Endothelial cell of umbilical vein (primary cell): Measurements from ENCODE around the gene TDRKH. TPM values are rescaled to one million over a fixed set of nuclear protein-coding genes. Genes with fewer than 3 reads are reported as not detected.

Experiments used
- BruUV-seq: library from RNA; stranded (reverse); fragments of 400-500 nt; replicated peaks from 2 replicates; lab custom pipeline; 2021; lab: Mats Ljungman, UMichigan
- CTCF ChIA-PET: fragments of 300-600, 350-600 bp; sonication (Branson Sonifier 250); formaldehyde crosslinking; loops from one replicate; lab custom pipeline; 2021; ENCODE audit warnings: antibody characterized with exemption, inconsistent platforms; lab: Charles Lee
- POLR2A ChIA-PET: fragments of 300-600, 350-600 bp; sonication (Branson Sonifier 250); formaldehyde crosslinking; loops from one replicate; lab custom pipeline; 2021; ENCODE audit warnings: antibody characterized with exemption, inconsistent platforms; lab: Charles Lee
- DNase-seq: peaks from one replicate; pipeline ENCODE4 v3.0.0-alpha.2; 2011; ENCODE audit warnings: low read depth, low spot score
- FAIRE-seq: peaks from 2 replicates; lab custom pipeline; 2011; peaks lifted over from hg19 to GRCh38; lab: Jason Lieb, UNC
- H2AFZ ChIP-seq: 2 replicates; pipeline ENCODE4 v1.6.0; 2012; ENCODE audit warnings: low read depth, low read length, control low read depth, inconsistent platforms
- H3K27ac ChIP-seq: 2 replicates; pipeline ENCODE4 v1.5.1; 2011; ENCODE audit warnings: low read depth, mild to moderate bottlenecking, control low read depth, low read length, moderate library complexity; ENCODE audit not compliant: insufficient read depth
- H3K27me3 ChIP-seq, 2 experiments: 2 replicates each; pipeline versions ENCODE4 v1.6.0 to v1.6.1; 2011; ENCODE audit warnings: low read length in 2 of 2, mixed read lengths in 1 of 2; ENCODE audit not compliant: control insufficient read depth in 2 of 2, insufficient read depth in 2 of 2
- H3K36me3 ChIP-seq, 2 experiments: 2 replicates in 1 of 2; 3 replicates in 1 of 2; pipeline ENCODE4 v1.5.1; 2011; ENCODE audit warnings: low read length in 2 of 2, mild to moderate bottlenecking in 1 of 2, moderate library complexity in 1 of 2; ENCODE audit not compliant: control insufficient read depth in 2 of 2, insufficient read depth in 2 of 2; ENCODE audit errors: extremely low read depth in 1 of 2
- H3K4me1 ChIP-seq: 3 replicates; pipeline ENCODE4 v1.5.1; 2011; ENCODE audit warnings: mild to moderate bottlenecking, low read length; ENCODE audit not compliant: control insufficient read depth, insufficient read depth; ENCODE audit errors: extremely low read depth
- H3K4me2 ChIP-seq: 2 replicates; pipeline ENCODE4 v1.6.1; 2011; ENCODE audit warnings: low read length, control low read depth, mixed read lengths; ENCODE audit not compliant: insufficient read depth
- H3K4me3 ChIP-seq, 3 experiments: fragments of 200-600 bp in 1 of 3; sonication (generic), shearing (Covaris generic) in 1 of 3; replicated peaks in 1 of 3; 2 replicates each; pipeline ENCODE4 v1.5.1; 2011 to 2016; ENCODE audit warnings: control low read depth in 3 of 3, low read length in 3 of 3, mild to moderate bottlenecking in 2 of 3, inconsistent platforms in 1 of 3, low read depth in 1 of 3, moderate library complexity in 1 of 3; ENCODE audit not compliant: insufficient read depth in 1 of 3
- H3K79me2 ChIP-seq: 2 replicates; pipeline ENCODE4 v1.6.0; 2012; ENCODE audit warnings: low read length, inconsistent platforms; ENCODE audit not compliant: control insufficient read depth, insufficient read depth
- H3K9ac ChIP-seq: replicated peaks from 2 replicates; pipeline ENCODE3; 2011; ENCODE audit warnings: low read length, control low read depth; ENCODE audit not compliant: insufficient read depth; ENCODE audit errors: extremely low read depth
- H3K9me1 ChIP-seq: replicated peaks from 3 replicates; pipeline ENCODE4 v1.6.0; 2011; ENCODE audit warnings: mild to moderate bottlenecking, low read length; ENCODE audit not compliant: control insufficient read depth, insufficient read depth; ENCODE audit errors: extremely low read depth
- H3K9me3 ChIP-seq: replicated peaks from 2 replicates; pipeline ENCODE4 v1.5.1; 2012; ENCODE audit warnings: low read length, inconsistent platforms; ENCODE audit not compliant: control insufficient read depth, insufficient read depth
- H4K20me1 ChIP-seq: replicated peaks from 2 replicates; pipeline ENCODE3; 2011; ENCODE audit warnings: mild to moderate bottlenecking, low read length; ENCODE audit not compliant: control insufficient read depth, insufficient read depth; ENCODE audit errors: extremely low read depth
- EZH2 ChIP-seq: IDR thresholded peaks from 2 replicates; pipeline ENCODE4 v1.6.1; 2012; ENCODE audit warnings: borderline replicate concordance, low read depth, mild to moderate bottlenecking, moderate library complexity, low read length, inconsistent platforms; ENCODE audit not compliant: severe bottlenecking
- FOS ChIP-seq: IDR thresholded peaks from 2 replicates; pipeline ENCODE4 v1.6.1; 2011; ENCODE audit warnings: mild to moderate bottlenecking, low read length, moderate library complexity, borderline replicate concordance; ENCODE audit not compliant: insufficient read depth
- GATA2 ChIP-seq: IDR thresholded peaks from 2 replicates; pipeline ENCODE4 v1.7.0; 2011; ENCODE audit warnings: low read depth, mild to moderate bottlenecking, moderate library complexity, mixed read lengths, low read length; ENCODE audit not compliant: insufficient read length, insufficient read depth
- JUN ChIP-seq: IDR thresholded peaks from 2 replicates; pipeline ENCODE4 v1.6.1; 2011; ENCODE audit warnings: borderline replicate concordance, low read depth; ENCODE audit not compliant: insufficient read length, insufficient read depth
- POLR2AphosphoS5 ChIP-seq: IDR thresholded peaks from 2 replicates; pipeline ENCODE4 v1.6.1; 2012; ENCODE audit warnings: low read depth, mild to moderate bottlenecking, control low read depth, low read length, moderate library complexity; ENCODE audit not compliant: insufficient read depth
- dilution Hi-C: fragments of 300-500 bp; cut with MboI; formaldehyde crosslinking; loops from one replicate; pipeline ENCODE4 v1.15.0; 2019; ENCODE audit warnings: low sequenced_read_pairs; ENCODE audit not compliant: extremely low pct_ligation_motif_present
- intact Hi-C: fragments of 100-400 bp; cut with micrococcal nuclease; formaldehyde crosslinking; loops from one replicate; pipeline ENCODE4 v1.10.0; 2022
- polyA plus RNA-seq, 4 experiments: library from polyadenylated mRNA; depleted of rRNA in 3 of 4; stranded (reverse) in 3 of 4; unstranded in 1 of 4; fragments of >200 nt; gene quantifications; 2 replicates each; pipeline versions ENCODE4 v1.2.1 to v1.2.3, GENCODE V29; 2011 to 2012; ENCODE audit warnings: missing spikeins in 1 of 4
- total RNA-seq: library from RNA; stranded (reverse); gene quantifications from 2 replicates; pipeline ENCODE4 v1.2.3, GENCODE V29; 2021
- TF ChIP-seq, protein P1 (sequence below), 2 donors: IDR thresholded peaks; 1 replicate in 1 of 2; 2 replicates in 1 of 2; pipeline ENCODE4 v1.5.1; 2011; ENCODE audit warnings: low read length in 2 of 2, mild to moderate bottlenecking in 2 of 2, moderate library complexity in 2 of 2, control low read depth in 1 of 2, inconsistent platforms in 1 of 2, low read depth in 1 of 2; ENCODE audit not compliant: insufficient read depth in 1 of 2; ENCODE audit errors: extremely low read depth in 1 of 2
- TF ChIP-seq, protein P2 (sequence below): IDR thresholded peaks from 2 replicates; pipeline ENCODE4 v1.6.1; 2011; ENCODE audit not compliant: insufficient read depth, insufficient read length

The TDRKH gene
- total and polyA plus RNA-seq, 2 donors (not counting 3 experiments of a cell fraction or from before 2014, with no cell fraction given), result 3.9 to 9.6 TPM

DNA sequence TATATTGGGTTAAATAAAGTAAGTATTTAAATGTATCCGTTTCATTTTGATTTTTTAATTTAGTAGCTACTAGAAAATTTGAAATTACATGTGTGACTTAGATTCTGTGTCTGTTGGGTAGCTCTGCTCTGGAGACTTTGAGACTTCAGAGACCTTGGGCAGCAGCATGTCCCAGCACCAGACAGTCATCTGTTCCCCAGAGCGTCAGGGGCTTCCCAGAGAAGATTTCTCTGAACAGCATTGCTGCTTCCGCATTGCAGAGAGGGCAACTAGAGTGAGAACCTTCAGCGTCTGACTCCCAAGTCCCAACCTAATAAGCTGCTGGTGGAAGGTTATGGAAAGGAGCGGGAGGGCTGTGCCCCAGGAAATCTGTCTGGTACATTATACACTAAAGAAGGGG lies 8.3 kb upstream of the TDRKH start:
- Histone ChIP-seq H3K9me1 (no peaks in the 10 kb centered on the region), H3K4me3 (no peak overlapping the region), H4K20me1 (no peaks in the 10 kb centered on the region), H3K4me2 (no peak overlapping the region), H3K9me3 (no peaks in the 10 kb centered on the region), H3K4me1 (no peaks in the 10 kb centered on the region), H3K36me3 (no peaks in the 10 kb centered on the region), H3K27me3 (peaks cover 4% of the 10 kb centered on the region in 2 experiments), H2AFZ (no peak overlapping the region), H3K79me2 (no peaks in the 10 kb centered on the region), H3K9ac (no peak overlapping the region), H3K27ac (no peak overlapping the region)
- ChIA-PET CTCF (interaction anchor here (1.1 to 1.5 kb wide), 3 partner anchors 9 to 42 kb away, joined by 3 to 5 read pairs (median 4); no protein-coding TSS in a partner anchor), POLR2A (no interaction called here)
- no TSS peak for BruUV-seq
- FAIRE-seq, result no peak
- intact Hi-C loops (no loop called here), dilution Hi-C loops (no loop called here)
- DNase-seq, result no peak
- no peak for TF ChIP-seq POLR2AphosphoS5
- TF ChIP-seq, protein P1, sequence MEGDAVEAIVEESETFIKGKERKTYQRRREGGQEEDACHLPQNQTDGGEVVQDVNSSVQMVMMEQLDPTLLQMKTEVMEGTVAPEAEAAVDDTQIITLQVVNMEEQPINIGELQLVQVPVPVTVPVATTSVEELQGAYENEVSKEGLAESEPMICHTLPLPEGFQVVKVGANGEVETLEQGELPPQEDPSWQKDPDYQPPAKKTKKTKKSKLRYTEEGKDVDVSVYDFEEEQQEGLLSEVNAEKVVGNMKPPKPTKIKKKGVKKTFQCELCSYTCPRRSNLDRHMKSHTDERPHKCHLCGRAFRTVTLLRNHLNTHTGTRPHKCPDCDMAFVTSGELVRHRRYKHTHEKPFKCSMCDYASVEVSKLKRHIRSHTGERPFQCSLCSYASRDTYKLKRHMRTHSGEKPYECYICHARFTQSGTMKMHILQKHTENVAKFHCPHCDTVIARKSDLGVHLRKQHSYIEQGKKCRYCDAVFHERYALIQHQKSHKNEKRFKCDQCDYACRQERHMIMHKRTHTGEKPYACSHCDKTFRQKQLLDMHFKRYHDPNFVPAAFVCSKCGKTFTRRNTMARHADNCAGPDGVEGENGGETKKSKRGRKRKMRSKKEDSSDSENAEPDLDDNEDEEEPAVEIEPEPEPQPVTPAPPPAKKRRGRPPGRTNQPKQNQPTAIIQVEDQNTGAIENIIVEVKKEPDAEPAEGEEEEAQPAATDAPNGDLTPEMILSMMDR (IDR thresholded peaks at IDR 0.05; ENCODE audit: extremely low read depth in 1 of 2, insufficient read depth in 1 of 2, low read depth in 1 of 2, low read length in 2 of 2), result no peak
- TF ChIP-seq, protein P2, sequence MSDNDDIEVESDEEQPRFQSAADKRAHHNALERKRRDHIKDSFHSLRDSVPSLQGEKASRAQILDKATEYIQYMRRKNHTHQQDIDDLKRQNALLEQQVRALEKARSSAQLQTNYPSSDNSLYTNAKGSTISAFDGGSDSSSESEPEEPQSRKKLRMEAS, result no peak
- no peak for TF ChIP-seq GATA2
- TF ChIP-seq FOS, result no peak
- TF ChIP-seq EZH2, result no peak
- TF ChIP-seq JUN, result no peak
